Measurements from ENCODE around the gene SYNE2.
"Not testable (repeated sequence)": the region's sequence is repeated elsewhere in the genome, so short reads cannot be mapped to it uniquely, and the experiment has no call there.

SYNE2 gene

DNA sequence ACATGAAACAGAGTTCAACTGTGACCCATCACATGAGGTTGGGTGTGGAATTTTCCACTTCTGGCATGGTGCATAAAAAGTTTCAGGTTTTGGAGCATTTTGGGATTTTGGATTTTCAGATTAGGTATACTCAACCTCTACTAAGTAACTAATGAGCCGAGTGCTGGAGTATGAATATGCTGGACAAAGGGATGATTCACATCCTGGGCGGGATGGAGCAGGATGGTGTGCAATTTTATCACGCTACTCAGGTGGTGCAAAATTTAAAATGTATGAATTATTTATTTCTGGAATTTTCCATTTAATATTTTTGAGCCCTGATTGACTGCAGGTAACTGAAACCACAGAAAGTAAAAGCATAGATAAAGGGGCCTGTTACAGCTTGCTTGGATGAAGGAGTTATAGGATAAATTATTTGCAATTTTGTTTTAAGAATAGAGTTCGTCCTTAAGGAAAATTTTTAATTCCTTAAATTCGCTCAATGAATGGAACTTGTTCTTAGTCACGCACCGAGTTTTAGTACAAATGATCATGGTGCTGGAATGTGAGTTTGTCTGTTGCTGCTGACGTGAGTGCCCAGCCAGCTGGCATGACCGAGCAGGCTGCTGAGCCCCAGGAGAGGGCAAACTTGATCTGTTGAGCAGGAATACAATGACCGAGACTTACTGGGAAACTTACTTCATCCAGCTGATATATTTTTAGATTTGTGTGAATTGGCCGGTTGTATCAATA, 265.0 kb downstream of the SYNE2 start:
- no peaks in the 10 kb centered on the region for H3K4me1 Mint-ChIP-seq
- H3K36me3 Mint-ChIP-seq: peaks cover 11% of the 10 kb centered on the region
- H3K27ac Mint-ChIP-seq: no peak overlapping the region
- H3K27me3 Mint-ChIP-seq: no peaks in the 10 kb centered on the region
- H3K4me3 Mint-ChIP-seq: no peak overlapping the region
- no peaks in the 10 kb centered on the region for H3K9me3 Mint-ChIP-seq

DNA sequence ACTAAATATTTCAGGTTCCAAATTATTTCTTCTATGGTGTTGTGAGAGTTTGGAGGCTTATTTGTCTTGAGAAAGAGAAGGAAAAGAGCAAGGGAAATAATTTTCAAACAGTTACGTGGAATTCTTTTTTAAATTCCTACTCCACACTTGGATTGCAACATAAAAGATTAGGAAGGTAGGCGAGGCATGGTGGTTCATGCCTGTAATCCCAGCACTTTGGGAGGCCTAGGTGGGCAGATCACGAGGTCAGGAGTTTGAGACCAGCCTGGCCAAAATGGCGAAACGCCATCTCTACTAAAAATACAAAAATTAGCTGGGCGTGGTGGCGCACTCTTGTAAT, 265.6 kb downstream of the SYNE2 start:
- H3K36me3 Mint-ChIP-seq: peaks cover 11% of the 10 kb centered on the region
- not testable (repeated sequence) for H3K27ac Mint-ChIP-seq, H3K4me1 Mint-ChIP-seq, H3K9me3 Mint-ChIP-seq, H3K27me3 Mint-ChIP-seq, H3K4me3 Mint-ChIP-seq

DNA sequence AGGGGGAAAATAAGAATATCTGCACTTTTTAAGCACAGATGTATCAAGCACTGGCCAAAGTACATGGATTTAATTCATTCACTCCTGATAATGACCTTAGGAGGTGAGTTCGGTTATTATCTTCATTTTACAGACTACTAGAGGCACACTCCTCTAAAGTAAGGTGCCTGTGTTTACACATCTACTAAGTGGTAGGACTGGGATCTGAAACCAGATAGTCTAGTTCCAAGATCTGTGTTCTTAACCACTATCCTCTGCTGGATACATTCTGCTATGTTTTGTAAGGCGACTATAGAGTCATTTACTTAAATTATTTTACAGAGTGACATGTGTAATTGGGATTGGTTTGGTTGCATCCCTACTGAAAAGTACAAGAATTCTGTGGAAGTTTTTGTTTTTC, 266.1 kb downstream of the SYNE2 start:
- Mint-ChIP-seq H3K27ac (no peak overlapping the region), H3K4me3 (no peak overlapping the region), H3K4me1 (no peaks in the 10 kb centered on the region), H3K9me3 (no peaks in the 10 kb centered on the region), H3K36me3 (peaks cover 13% of the 10 kb centered on the region), H3K27me3 (no peaks in the 10 kb centered on the region)

DNA sequence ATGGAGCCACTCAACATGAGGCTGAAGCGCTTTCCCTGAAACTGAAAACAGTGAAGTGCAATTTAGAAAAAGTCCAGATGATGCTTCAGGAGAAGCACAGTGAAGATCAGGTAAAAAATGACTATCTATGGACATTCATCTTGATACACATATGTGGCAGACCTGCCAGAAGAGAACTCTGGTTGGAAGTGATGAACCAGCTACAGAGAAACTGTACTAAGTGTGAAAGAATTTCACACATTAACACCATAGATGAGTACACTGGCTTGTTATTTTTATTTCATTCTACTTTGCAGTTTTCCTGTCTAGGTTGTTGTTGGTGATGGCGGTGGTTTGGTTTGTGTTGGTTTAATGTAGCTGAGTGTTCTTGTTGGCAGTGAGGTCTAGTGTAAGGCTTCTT, 266.7 kb downstream of the SYNE2 start:
- H3K27ac Mint-ChIP-seq: no peak overlapping the region
- H3K9me3 Mint-ChIP-seq: no peaks in the 10 kb centered on the region
- no peak overlapping the region for H3K4me3 Mint-ChIP-seq
- H3K4me1 Mint-ChIP-seq: no peaks in the 10 kb centered on the region
- H3K27me3 Mint-ChIP-seq: no peaks in the 10 kb centered on the region
- H3K36me3 Mint-ChIP-seq: peaks cover 13% of the 10 kb centered on the region

DNA sequence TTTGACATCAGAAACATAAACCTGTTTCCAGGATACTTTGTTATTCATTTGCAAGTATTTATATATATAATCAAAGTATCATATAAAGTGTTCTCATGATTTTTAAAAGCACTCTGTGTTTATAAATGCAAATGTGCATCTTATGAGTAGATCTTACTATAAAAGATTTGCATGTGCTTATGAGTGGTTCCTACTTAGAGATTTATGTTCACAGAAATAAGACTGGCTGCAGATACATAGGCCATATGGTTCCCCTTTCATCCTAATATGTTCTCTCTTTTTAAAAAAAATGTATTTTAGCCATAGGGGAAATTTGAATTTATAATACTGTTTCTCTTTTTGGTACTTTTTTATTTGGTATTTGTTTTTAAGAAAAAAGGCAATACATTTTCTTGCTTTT, 267.2 kb downstream of the SYNE2 start:
- Mint-ChIP-seq H3K4me1 (no peaks in the 10 kb centered on the region), H3K36me3 (peaks cover 13% of the 10 kb centered on the region), H3K4me3 (no peak overlapping the region), H3K27me3 (no peaks in the 10 kb centered on the region), H3K9me3 (no peaks in the 10 kb centered on the region), H3K27ac (no peak overlapping the region)

DNA sequence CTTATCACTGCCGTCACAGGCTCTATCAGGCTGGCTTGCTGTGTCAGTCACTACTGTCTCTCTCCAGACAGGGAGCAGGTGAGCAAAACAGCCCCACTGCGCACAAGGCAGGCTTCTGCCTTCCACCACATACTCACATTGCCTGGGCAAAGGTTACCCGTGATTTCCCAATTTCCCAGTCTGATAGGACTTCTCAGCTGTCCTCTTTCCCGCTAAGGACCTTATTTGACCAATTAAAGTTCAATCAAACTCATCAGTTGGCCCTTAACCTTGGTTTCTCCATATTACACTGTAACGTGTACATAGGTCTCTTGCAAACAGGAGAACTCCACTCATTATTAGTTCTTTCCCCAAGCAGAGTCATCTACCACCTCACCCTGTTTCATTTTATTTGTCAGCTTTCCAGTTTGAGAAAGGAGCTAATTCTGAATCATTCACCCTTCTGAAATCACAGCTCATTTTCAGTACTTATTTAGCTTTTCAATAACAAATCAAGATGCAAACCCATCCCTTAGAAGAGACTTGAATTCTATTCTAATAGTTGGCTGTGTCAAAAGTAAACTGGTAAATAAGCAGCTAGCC, 270.5 kb downstream of the SYNE2 start:
- no peaks in the 10 kb centered on the region for H3K9me3 Mint-ChIP-seq
- H3K27ac Mint-ChIP-seq: no peak overlapping the region
- H3K36me3 Mint-ChIP-seq: peaks cover 14% of the 10 kb centered on the region
- H3K27me3 Mint-ChIP-seq: no peaks in the 10 kb centered on the region
- H3K4me3 Mint-ChIP-seq: no peak overlapping the region
- no peaks in the 10 kb centered on the region for H3K4me1 Mint-ChIP-seq

DNA sequence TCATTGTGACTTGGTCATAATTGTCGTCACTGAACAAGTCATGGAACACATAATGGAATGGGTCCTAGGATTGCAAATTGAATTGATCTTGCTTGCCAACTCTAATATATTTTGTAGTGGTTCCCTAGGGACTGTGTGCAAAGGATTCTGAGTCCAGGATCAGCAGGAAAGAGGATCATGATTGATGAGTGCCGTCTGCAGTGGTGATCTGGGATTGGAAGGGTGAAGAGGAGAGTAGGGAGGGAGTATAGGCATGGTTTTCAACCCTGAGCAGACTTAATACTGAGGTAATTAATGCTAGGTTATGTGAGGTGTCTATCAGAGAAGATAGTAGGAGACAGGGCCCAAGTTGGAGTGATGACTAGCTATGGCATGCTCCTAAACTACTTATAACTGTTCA, 272.5 kb downstream of the SYNE2 start:
- Mint-ChIP-seq H3K36me3 (peaks cover 15% of the 10 kb centered on the region), H3K27ac (no peak overlapping the region), H3K27me3 (no peaks in the 10 kb centered on the region), H3K4me3 (no peak overlapping the region), H3K4me1 (no peaks in the 10 kb centered on the region), H3K9me3 (no peaks in the 10 kb centered on the region)

DNA sequence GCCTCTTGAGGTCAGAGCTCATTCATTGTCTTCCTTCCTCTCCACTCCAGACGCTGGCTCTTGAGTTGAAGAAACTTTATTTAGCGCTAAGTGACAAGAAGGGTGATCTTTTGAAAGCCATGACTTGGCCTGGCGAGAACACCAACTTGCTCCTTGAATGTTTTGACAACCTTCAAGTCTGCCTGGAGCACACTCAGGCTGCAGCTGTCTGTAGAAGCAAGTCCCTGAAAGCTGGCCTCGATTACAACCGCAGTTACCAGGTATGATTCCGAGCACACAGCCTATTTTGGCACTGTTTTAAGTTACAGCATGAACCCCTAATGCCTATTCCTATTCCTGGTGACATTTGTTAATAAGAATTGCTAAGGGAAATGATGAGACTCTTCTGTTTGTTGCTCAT, 273.7 kb downstream of the SYNE2 start:
- H3K27me3 Mint-ChIP-seq: no peaks in the 10 kb centered on the region
- peaks cover 18% of the 10 kb centered on the region for H3K36me3 Mint-ChIP-seq
- no peaks in the 10 kb centered on the region for H3K9me3 Mint-ChIP-seq
- H3K4me1 Mint-ChIP-seq: no peaks in the 10 kb centered on the region
- no peak overlapping the region for H3K4me3 Mint-ChIP-seq
- no peak overlapping the region for H3K27ac Mint-ChIP-seq

DNA sequence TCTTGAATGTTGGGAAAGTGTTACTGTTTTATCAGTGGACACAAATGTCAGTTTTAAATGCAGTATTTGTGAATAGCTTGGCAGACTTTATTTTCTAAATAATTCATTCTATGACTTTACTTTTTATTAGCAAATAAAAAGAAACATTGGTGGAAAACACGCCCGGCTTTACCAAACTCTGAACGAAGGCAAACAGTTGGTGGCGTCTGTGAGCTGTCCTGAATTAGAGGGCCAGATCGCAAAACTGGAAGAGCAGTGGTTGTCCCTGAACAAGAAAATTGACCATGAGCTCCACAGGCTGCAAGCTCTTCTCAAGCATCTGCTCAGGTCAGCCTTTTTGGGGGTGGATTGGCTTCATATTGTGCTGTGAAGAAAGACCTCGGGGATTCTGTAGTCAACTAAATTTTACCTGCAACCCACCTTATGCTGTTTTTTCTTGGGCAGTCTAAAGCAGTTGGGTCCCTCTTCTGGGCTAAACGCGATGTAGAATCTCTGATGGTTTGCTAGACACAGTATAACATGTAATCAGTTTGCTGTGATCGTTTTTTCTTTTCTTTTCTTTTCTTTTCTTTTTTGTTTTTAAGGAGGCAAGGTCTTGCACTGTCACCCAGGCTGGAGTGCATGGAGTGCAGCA, 285.0 kb downstream of the SYNE2 start:
- no peaks in the 10 kb centered on the region for H3K27me3 Mint-ChIP-seq
- H3K4me1 Mint-ChIP-seq: no peaks in the 10 kb centered on the region
- peaks cover 5% of the 10 kb centered on the region for H3K36me3 Mint-ChIP-seq
- H3K9me3 Mint-ChIP-seq: no peaks in the 10 kb centered on the region
- H3K27ac Mint-ChIP-seq: peak overlapping the region; percentile 81
- no peak overlapping the region for H3K4me3 Mint-ChIP-seq

DNA sequence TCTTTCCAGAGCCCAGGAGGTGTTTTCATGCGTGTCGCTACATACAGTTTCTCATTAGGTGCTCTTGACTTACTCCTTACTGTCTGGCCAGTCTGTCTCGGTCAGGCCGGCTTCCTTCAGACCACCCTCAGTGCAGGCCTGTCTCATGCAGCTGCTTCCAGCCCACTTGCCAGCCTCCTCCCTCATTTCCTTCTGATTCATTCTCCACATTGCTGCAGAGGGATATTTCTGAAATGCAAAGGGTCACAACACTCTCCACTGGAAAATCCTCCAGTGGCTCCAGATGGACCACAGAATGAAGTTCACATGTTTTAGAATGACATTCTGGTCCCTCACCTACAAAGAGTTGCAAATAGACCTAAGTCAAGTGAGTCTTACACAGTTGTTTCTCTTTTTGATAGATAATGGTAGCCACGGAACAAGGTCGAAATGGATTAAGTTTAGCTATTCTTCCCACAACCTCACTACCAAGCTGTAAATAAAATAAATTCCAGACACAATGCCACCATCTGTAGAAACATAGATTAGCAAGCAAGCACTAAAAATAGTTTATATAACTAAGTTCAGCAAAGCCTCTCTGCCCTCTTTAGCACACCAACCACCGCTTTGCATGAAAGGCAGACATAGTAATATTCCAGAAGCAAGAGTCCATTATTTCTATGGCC, 294.5 kb downstream of the SYNE2 start:
- no peaks in the 10 kb centered on the region for H3K4me1 Mint-ChIP-seq
- peaks cover 15% of the 10 kb centered on the region for H3K36me3 Mint-ChIP-seq
- H3K9me3 Mint-ChIP-seq: no peaks in the 10 kb centered on the region

DNA sequence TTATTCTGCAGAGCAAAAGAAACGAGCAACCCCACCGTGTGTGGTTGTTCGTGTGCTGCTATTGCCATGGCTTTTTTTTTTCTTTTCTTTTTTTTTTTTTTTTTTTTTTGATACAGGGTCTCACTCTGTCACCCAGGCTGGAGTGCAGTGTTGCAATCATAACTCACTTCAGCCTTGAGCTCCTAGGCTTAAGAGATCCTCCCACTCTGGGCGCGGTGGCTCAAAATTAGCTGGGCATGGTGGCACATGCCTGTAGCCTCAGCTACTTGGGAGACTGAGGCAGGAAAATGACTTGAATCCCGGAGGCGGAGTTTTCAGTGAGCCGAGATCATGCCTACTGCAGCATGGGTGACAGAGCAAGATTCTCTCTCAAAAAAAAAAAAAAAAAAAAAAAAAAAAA, 297.1 kb downstream of the SYNE2 start:
- H3K9me3 Mint-ChIP-seq: no peaks in the 10 kb centered on the region
- H3K4me3 Mint-ChIP-seq: no peak overlapping the region
- H3K27me3 Mint-ChIP-seq: no peaks in the 10 kb centered on the region
- H3K36me3 Mint-ChIP-seq: peaks cover 15% of the 10 kb centered on the region
- no peaks in the 10 kb centered on the region for H3K4me1 Mint-ChIP-seq
- H3K27ac Mint-ChIP-seq: no peak overlapping the region

More for the DNA sequence above, 294.5 kb downstream of the SYNE2 start:
- H3K27ac Mint-ChIP-seq: no peak overlapping the region
- H3K27me3 Mint-ChIP-seq: no peaks in the 10 kb centered on the region
- no peak overlapping the region for H3K4me3 Mint-ChIP-seq

DNA sequence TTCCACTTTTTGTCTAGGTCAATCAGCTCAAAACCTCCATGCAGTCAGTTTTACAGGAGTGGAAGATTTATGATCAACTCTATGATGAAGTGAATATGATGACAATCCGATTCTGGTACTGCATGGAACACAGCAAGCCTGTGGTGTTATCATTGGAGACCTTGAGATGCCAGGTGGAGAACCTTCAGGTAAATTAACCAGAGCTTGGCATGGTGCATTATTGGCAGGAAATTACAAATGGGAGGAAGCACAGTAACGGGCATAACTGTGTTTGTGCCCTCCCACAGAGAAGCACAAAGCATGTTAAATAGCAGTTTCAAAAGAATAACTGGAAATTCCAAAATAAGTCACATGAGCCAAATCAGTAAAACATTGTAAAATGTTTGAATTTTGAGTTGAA, 305.8 kb downstream of the SYNE2 start:
- no peaks in the 10 kb centered on the region for H3K4me1 Mint-ChIP-seq
- no peak overlapping the region for H3K4me3 Mint-ChIP-seq
- no peaks in the 10 kb centered on the region for H3K9me3 Mint-ChIP-seq
- no peaks in the 10 kb centered on the region for H3K27me3 Mint-ChIP-seq
- H3K27ac Mint-ChIP-seq: peak overlapping the region; percentile 1
- peaks cover 18% of the 10 kb centered on the region for H3K36me3 Mint-ChIP-seq

DNA sequence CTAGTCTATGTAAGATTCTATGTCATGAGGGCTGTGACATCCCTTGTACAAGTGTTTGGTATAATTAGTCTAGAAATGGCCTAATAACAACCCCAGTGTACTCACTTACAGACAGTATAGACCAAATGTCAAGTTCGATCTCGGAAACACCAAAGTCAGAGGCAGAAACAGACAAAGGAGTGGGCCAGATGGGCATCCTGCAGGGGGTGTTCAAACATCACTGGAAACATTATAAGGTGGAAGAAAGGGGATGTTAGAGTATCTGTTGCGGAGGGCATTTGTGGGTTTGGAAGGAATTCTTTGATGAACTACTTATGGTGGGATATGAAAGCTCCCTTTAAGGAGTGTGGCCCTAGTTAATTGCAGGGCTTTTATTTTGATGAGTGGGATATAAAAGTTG, 306.8 kb downstream of the SYNE2 start:
- H3K27ac Mint-ChIP-seq: peak overlapping the region; percentile 19
- H3K4me3 Mint-ChIP-seq: no peak overlapping the region
- no peaks in the 10 kb centered on the region for H3K27me3 Mint-ChIP-seq
- H3K9me3 Mint-ChIP-seq: no peaks in the 10 kb centered on the region
- H3K4me1 Mint-ChIP-seq: no peaks in the 10 kb centered on the region
- H3K36me3 Mint-ChIP-seq: peaks cover 18% of the 10 kb centered on the region

DNA sequence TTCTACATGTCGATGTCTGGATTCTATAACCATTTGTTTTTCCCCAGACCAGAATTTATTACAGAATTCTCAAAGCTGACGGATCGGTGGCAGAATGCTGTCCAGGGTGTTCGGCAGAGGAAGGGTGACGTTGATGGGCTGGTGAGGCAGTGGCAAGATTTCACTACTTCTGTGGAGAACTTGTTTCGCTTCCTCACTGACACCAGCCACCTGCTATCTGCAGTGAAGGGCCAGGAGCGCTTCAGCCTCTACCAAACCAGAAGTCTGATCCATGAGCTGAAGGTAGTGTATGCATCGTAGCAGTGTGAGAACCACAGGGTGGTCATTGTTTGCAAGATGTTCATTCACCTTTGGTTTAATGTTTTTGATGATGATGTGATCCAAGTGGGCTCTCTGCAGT, 317.4 kb downstream of the SYNE2 start:
- Mint-ChIP-seq H3K27me3 (no peaks in the 10 kb centered on the region), H3K36me3 (peaks cover 6% of the 10 kb centered on the region), H3K9me3 (no peaks in the 10 kb centered on the region), H3K4me1 (peaks cover 6% of the 10 kb centered on the region), H3K27ac (no peak overlapping the region), H3K4me3 (no peak overlapping the region)

DNA sequence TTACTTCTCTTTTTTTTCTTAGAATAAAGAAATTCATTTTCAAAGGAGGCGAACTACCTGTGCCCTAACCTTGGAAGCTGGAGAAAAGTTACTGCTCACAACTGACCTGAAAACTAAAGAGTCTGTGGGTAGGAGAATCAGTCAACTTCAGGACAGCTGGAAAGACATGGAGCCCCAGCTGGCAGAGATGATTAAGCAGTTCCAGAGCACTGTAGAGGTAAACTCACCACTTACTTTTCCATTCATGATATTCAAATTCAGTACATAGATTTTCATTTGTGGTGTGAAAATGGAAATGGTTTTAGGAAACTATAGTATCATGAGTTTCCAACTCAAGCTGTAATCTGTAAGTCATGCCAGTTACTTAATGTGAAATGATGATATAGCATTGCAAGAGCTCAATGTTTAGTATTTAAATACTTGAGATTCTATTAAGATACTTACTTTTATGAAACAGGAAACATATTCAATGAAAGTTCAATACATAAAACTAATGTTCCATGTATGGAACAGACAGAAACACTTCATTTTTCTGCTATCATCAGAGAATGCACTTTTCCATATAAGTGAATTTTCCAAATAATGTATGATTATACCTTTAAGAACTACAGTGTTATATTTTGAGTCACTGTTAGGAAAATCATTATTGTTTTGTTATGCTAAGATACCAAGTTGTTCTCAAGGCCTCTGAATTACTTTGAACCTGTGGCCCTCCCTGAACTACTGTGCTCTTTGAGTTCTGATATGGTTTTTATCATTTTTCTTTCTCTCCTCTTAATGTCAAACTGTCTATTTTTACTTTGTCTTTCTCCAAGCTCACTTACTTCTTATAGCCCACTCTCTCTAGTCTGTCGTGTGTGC, 322.3 kb downstream of the SYNE2 start:
- Mint-ChIP-seq H3K36me3 (peaks cover 18% of the 10 kb centered on the region), H3K4me1 (peaks cover 24% of the 10 kb centered on the region), H3K27me3 (no peaks in the 10 kb centered on the region), H3K27ac (peak overlapping the region; percentile 91), H3K9me3 (no peaks in the 10 kb centered on the region), H3K4me3 (no peak overlapping the region)
